Stimulated activated CD4-positive, alpha-beta T cell treated with anti-CD3 and anti-CD28 coated beads, Interleukin-1b, Interleukin-23, amount 100 ng/mL, for 24 hours (primary cell): ENCODE measurements around the gene SMAD3.

ENCODE experiments used
- DNase-seq, 4 experiments: peaks; one replicate each; pipeline ENCODE4 v3.0.0-alpha.2; 2020; ENCODE audit warnings: low read depth in 4 of 4, low spot score in 1 of 4

The SMAD3 gene

GRCh38 chr15:67095912-67096311 lies 30.5 kb downstream of the SMAD3 start:
- DNase-seq = no peak

- no peak for DNase-seq
Measured at GRCh38 chr15:67096546-67097294, 31.3 kb downstream of the SMAD3 start.

DNA sequence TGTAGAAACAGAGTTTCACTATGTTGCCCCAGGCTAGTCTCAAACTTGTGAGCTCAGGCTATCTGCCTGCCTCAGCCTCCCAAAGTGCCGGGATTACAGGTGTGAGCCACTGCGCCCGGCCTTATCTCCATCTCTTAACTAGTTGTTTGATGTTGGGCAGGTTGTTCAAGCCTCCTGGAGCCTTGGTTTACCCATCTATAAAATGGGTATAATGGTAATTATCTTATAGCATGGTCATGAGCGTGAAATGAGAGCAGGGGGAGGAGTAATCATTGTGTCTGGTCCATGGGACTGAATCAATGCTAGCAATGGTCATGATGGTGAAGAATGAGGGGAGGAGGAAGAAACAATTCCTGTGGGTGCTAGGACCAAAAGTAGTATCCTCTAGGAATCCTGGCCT lies 32.0 kb downstream of the SMAD3 start:
- no peak for DNase-seq

GRCh38 chr15:67097930-67098740 lies 32.7 kb downstream of the SMAD3 start:
- no peak for DNase-seq

GRCh38 chr15:67098768-67099282 lies 33.4 kb downstream of the SMAD3 start:
- no peak for DNase-seq

DNA sequence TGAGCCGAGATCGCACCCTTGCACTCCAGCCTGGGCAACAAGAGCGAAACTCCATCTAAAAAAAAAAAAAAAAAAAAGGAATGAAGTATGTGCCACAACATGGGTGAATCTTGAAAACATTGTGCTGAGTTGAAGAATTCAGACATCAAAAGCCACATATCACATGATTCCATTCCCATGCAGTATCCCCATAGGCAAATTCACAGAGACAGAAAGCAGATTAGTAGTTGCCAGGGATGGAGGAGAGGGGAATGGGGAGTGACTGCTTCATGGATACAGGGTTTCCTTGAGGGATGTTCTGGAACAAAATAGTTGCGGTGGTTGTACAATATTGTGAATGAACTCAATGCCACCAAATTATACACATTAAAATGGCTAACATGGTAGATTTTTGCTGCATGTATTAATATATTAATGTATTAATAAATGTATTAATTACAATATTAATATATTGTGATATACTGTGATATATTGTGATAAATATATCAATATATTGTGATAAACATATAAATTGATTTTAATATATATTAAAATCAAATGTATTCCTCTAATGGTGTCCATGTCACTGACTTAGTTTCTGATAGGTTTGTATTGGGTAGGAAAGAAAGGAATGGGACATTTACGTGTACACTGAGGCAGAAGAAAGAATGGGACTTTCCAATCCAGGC lies 34.9 kb downstream of the SMAD3 start:
- DNase-seq = no peak

DNA sequence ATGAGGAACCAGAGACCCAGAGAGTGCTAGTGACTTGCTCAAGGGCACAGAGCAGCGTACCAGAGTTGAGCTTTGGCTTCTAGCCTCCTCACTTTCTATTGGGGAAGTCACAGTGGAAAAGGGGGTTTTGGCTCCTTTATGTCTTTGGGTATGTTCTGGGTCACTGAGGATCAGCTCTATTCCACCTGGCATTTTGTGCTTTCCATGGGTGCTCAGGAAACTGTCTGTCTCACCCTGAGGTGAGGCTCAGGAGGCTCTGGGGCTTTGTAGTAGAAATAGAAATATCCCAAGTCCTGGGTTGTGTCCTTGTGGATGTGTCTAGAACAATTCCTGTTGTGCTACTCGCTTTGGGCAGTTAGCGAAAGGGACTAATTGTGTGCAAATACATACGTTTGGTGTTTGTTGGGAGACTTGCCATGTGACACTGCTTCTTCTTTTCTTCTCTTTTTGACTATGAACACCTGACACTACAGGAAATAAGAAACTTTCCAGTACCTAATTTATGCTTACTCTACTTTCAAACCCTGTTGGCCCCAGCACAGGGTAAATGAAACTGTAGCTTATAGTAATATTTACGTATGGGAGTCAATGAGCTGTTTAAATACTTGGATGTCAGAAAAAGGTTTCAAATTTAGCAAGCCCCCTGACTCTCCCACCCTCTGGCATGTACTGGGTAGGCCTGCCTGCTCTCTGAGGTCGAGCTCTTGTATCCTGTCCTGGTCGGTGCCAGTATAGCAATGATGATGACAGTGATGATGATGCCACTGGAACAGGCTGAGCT lies 35.6 kb downstream of the SMAD3 start:
- peak in 2 of 4 experiments; percentile 51 to 68 for DNase-seq

GRCh38 chr15:67101911-67102598 lies 36.7 kb downstream of the SMAD3 start:
- peak in 2 of 4 experiments; percentile 34 to 62 for DNase-seq

GRCh38 chr15:67102599-67102929 lies 37.2 kb downstream of the SMAD3 start:
- DNase-seq = no peak

DNA sequence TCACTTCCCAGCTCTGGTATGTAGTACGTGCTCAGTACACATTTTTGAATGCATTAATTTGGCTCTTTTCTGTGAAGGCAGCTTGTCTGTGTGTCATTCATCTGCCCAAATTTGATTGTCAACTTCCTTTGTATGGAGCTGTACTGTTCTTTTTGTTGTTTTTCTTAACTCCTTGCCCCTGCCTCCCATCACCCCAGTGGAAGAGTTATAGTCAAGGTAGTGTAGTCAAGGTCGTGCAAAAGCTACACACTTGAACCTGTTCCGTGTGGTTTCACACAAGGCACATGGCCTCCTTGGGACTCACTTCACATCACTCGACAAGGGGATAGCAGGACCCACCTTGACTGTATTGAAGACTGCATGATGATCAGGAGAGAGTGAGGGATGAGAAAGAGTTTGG lies 37.6 kb downstream of the SMAD3 start:
- no peak for DNase-seq

DNA sequence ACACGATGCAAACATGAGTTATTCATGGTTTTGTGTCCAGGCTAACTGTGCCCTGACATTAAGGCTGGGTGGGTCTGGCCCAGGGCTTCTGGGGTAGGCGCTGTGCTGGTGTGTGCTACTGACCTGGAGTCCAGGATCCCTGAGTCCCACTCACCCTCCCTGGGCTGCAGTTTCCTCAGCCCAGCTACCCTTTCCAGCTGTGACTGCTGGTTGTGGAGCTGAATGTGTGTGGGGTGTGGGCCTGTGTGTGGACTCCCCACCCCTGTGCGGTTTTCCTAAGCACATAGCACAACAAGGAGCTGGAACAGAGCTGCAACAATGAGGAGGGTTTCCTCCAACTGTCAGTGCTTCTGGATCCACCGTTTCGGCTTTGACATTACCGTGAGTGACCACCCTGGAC lies 38.0 kb downstream of the SMAD3 start:
- DNase-seq = no peak

- DNase-seq = no peak
Measured at GRCh38 chr15:67103869-67104268, 38.5 kb downstream of the SMAD3 start.

DNA sequence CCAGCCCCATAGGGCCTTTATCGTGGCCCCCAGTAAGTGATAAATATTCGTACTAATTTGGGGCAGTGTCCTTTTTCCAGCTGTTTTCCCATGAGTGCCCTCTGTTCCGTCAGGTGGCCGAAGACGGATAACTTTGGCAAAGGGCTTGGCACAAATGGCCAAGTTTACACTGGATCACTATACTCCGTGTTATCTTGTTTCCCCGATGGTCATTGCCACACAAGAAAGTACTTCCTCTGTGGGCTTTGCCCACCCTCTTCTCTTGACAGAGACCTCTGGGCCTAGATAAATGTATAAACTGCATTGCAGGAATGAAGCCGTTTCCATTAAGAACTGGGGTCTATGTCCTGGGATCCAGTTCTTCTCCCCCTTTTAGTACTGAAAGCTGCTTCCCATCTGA lies 39.1 kb downstream of the SMAD3 start:
- DNase-seq = no peak

- no peak for DNase-seq
Measured at GRCh38 chr15:67105065-67105951, 39.9 kb downstream of the SMAD3 start.

DNA sequence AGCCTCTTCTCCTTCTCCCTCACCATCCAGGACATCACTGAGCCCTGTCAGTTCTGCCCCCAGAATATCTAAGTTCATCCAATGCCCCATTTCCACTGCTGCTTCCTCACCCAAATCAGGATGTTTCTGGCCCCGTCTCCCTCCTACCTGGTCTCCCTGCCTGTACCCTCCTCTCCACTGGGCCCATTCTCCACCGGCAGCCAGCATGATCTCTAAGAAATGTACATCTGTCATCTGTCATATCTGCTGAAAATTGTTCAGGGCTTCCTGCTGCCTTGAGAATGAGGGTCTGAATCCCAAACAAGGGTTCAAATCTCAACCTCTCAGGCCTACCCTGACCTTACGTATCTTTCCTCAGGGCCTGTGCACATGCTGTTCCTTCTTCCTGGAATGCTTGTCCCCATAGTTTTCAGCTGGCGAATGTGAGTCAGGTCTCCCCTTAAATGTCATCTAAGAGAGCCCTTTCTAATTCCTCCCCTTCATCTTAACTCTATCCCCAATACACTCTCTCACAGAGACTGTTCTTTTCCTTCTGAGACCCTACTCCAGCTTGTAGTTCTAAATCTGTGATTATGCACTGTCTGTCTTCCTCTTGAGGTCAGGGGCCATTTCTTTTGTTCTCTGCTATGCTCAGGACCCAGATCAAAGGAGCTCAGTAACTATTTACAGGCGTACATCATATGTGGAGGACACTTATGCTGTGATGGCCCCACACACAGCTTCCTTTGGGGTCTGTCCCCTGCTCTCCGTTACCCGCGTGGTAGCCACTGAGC lies 40.8 kb downstream of the SMAD3 start:
- DNase-seq = no peak

- no peak for DNase-seq
Measured at GRCh38 chr15:67106764-67107013, 41.3 kb downstream of the SMAD3 start.

DNA sequence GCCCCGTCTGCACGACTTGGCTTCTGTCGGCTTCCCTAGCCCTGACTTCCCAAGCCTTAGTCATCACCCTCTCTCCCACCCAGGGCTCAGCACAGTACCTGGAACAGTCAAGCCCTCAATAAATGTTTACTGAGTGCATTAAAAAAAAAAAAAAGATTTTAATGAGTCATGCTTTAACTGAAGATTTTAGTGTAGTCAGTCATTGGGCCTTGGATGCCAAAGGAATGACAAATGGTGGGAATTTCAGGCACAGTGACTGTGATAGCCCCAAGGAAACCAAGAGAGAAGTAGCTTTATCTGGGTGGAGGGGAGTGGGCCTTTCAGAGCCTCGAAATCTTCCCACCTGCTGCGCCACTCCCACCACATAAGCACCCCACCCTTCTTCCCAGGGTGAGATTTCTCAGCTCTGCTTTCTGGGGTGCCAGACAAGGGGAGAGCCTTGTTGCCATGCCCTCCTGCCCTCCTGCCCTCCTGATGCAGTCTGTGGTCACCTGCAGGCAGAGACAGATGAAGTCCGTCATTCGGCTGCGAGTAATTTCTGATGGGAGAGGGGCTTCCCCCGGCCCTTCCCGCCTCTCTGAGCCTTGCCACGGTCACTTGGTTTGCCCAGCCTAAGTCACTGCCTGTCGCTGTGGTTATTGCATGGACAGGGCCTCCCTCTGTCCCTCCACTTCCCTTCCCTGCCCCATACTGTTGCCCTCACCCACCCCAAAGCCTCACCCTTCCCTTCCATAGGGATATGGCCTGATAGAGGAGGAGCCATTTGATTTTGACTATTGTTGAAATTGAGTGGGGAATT lies 41.8 kb downstream of the SMAD3 start:
- no peak for DNase-seq
